ENCODE measurements around the gene ZBTB25. TPM values are rescaled to one million over a fixed set of nuclear protein-coding genes. Genes with fewer than 3 reads are reported as not detected.
A peak's percentile ranks its signal among the peaks of the same experiment; 100 is the strongest.

The ZBTB25 gene
- polyA plus RNA-seq, 1 of the 3 experiments (the other 2 are of a cell fraction): 4.5 TPM

- H3K36me3 ChIP-seq (replicated peaks in 1 of 2; ENCODE audit: control insufficient read depth in 1 of 2, insufficient read depth in 2 of 2, low read length in 1 of 2): peaks cover 28 to 43% of the 10 kb centered on the region in 2 experiments
- no peak for DNase-seq
- no peak overlapping the region for H3K4me2 ChIP-seq
- no peak for TF ChIP-seq FOXM1 (IDR thresholded peaks at IDR 0.05; ENCODE audit: low read depth)
- TF ChIP-seq MXI1 (IDR thresholded peaks at IDR 0.05; ENCODE audit: low read depth, low read length): no peak
- no peak for TF ChIP-seq RFX5 (IDR thresholded peaks at IDR 0.05; ENCODE audit: low read length)
- no peak for TF ChIP-seq IRF3 (IDR thresholded peaks at IDR 0.05; ENCODE audit: low read depth, low read length)
- TF ChIP-seq EZH2phosphoT487 (IDR thresholded peaks at IDR 0.05; ENCODE audit: borderline replicate concordance, low read depth): no peak
- TF ChIP-seq MAX (IDR thresholded peaks at IDR 0.05; ENCODE audit: low read depth): no peak
- TF ChIP-seq USF1 (IDR thresholded peaks at IDR 0.05; ENCODE audit: borderline replicate concordance, low read depth): no peak
- no peak for TF ChIP-seq GABPA (IDR thresholded peaks at IDR 0.05; ENCODE audit: low read depth)
- TF ChIP-seq USF2 (IDR thresholded peaks at IDR 0.05; ENCODE audit: borderline replicate concordance, low read depth, low read length): no peak
- no peak for TF ChIP-seq CHD2 (IDR thresholded peaks at IDR 0.05; ENCODE audit: low read length, partially characterized antibody)
- no peak overlapping the region for H3K9ac ChIP-seq
- H3K4me1 ChIP-seq (ENCODE audit: control insufficient read depth in 1 of 2, insufficient read depth in 2 of 2, low read depth in 1 of 2, low read length in 1 of 2): no peaks in the 10 kb centered on the region; a peak in 1 of 4 replicates
- H3F3A ChIP-seq (replicated peaks; ENCODE audit: insufficient read depth): no peaks in the 10 kb centered on the region
- H3K9me3 ChIP-seq: no peaks in the 10 kb centered on the region
- H3K9me2 ChIP-seq: no peaks in the 10 kb centered on the region
- H3K27me3 ChIP-seq (ENCODE audit: insufficient read depth): no peaks in the 10 kb centered on the region
- 94% methylated on average over 5 of the region's 5 CpGs for WGBS (ENCODE audit: low lambda C conversion rate)
- H3K27ac ChIP-seq (ENCODE audit: low read depth in 2 of 2, low read length in 1 of 2): no peak overlapping the region
- ChIA-PET CTCF (interaction anchor here (1.3 to 3.3 kb wide), 3 partner anchors 14 to 59 kb away, joined by 3 to 16 read pairs (median 7); no protein-coding TSS in a partner anchor), POLR2A (no interaction called here)
- no peak overlapping the region for H3K4me3 ChIP-seq (ENCODE audit: low read depth in 2 of 2, low read length in 1 of 2)
- no peaks in the 10 kb centered on the region for H4K20me1 ChIP-seq (ENCODE audit: insufficient read depth)
- 0 out of 2 replicates have a peak, but pooled peaks cover 4% of the 10 kb centered on the region for H3K79me2 ChIP-seq (ENCODE audit: insufficient read depth)
- H2AFZ ChIP-seq (ENCODE audit: low read depth): no peak overlapping the region
These were observed 15.0 kb downstream of the ZBTB25 start for GRCh38 chr14:64488590-64489099.

GRCh38 chr14:64478634-64479250 is 24.9 kb downstream of the ZBTB25 start:
- no peaks in the 10 kb centered on the region for H3K9me3 ChIP-seq
- peaks cover 0 to 2% of the 10 kb centered on the region in 2 experiments; a peak in 1 of 4 replicates for H3K4me1 ChIP-seq (ENCODE audit: control insufficient read depth in 1 of 2, insufficient read depth in 2 of 2, low read depth in 1 of 2, low read length in 1 of 2)
- H3K27ac ChIP-seq (ENCODE audit: low read depth in 2 of 2, low read length in 1 of 2): no peak overlapping the region
- H3K4me3 ChIP-seq (ENCODE audit: low read depth in 2 of 2, low read length in 1 of 2): no peak overlapping the region
- H3K9me2 ChIP-seq: no peaks in the 10 kb centered on the region
- no peaks in the 10 kb centered on the region for H3K36me3 ChIP-seq (replicated peaks in 1 of 2; ENCODE audit: control insufficient read depth in 1 of 2, insufficient read depth in 2 of 2, low read length in 1 of 2)
- H3K4me2 ChIP-seq: no peak overlapping the region
- DNase-seq: peak; percentile 39
- no peaks in the 10 kb centered on the region for H3K79me2 ChIP-seq (ENCODE audit: insufficient read depth)
- no peaks in the 10 kb centered on the region for H3K27me3 ChIP-seq (ENCODE audit: insufficient read depth)
- no peaks in the 10 kb centered on the region for H4K20me1 ChIP-seq (ENCODE audit: insufficient read depth)
- no peak overlapping the region for H2AFZ ChIP-seq (ENCODE audit: low read depth)
- peak; percentile 73 for TF ChIP-seq RAD21 (IDR thresholded peaks at IDR 0.05; ENCODE audit: low read length)
- TF ChIP-seq SMC3 (IDR thresholded peaks at IDR 0.05; ENCODE audit: low read depth, low read length): peak; percentile 22; the same call in 1 of the 2 replicates
- TF ChIP-seq CTCF (IDR thresholded peaks at IDR 0.05): peak; percentile 73
- TF ChIP-seq MEF2A (IDR thresholded peaks at IDR 0.05; ENCODE audit: borderline replicate concordance, low read depth): no peak
- H3F3A ChIP-seq (replicated peaks; ENCODE audit: insufficient read depth): no peaks in the 10 kb centered on the region
- ChIA-PET CTCF (interaction anchor here (0.5 to 7.3 kb wide), 42 partner anchors 9 to 923 kb away, joined by 3 to 74 read pairs (median 5); partner anchors contain the start of genes AKAP5, ZBTB1 and ZBTB25), POLR2A (no interaction called here)
- no peak overlapping the region for H3K9ac ChIP-seq

Data from SK-N-SH (cell line).